ENCODE data around the gene GNG7.
"Not testable (repeated sequence)": the region's sequence is repeated elsewhere in the genome, so short reads cannot be mapped to it uniquely, and the experiment has no call there.

GNG7 gene

GRCh38 chr19:2569596-2570465 lies 132.7 kb downstream of the GNG7 start:
- no peak for DNase-seq

- no peak for DNase-seq
Measured at GRCh38 chr19:2567996-2568395, 134.5 kb downstream of the GNG7 start.

- no peak for DNase-seq
Measured at GRCh38 chr19:2567580-2567979, 134.9 kb downstream of the GNG7 start.

- not testable (repeated sequence) for DNase-seq
Measured at GRCh38 chr19:2563546-2563945, 138.9 kb downstream of the GNG7 start.

DNA sequence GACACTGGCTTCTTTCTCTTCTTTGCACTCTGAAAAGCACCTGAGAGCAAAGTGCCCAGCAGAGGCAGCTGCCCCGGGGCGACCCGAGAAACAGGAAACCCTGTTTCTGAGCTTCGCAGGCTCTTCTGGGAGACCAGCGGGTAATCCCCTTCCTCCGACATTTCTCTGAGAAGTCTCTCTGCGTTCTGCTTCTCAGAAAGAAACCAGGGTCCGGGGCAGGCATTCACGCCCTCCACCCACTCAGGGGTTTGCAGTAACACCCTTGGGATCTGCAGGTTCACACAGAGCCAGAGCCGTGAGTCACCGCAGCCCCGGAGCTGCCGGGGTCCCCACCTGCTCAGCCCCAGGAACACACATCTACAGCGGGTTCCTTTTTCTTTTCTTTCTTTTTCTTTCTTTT lies 140.6 kb downstream of the GNG7 start:
- no peak for DNase-seq

DNA sequence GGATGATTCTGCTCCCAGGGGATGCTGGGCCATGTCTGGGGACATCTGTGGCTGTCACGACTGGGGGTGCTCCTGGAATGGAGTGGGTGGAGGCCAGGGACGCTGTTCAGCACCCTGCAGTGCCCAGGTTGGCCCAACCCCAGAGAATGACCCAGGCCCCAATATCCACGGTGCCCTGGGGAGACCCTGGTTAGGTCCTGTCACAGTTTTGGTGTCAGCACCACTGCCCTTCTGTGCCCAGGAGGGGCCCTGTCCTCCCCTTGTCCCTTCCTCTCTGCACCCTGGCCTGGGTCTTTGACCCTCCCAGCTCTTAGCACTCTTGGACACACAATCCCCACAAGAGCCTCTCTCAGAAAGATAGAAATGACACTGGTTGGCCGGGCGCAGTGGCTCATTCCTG lies 141.3 kb downstream of the GNG7 start:
- DNase-seq: no peak

- no peak for DNase-seq
Measured at GRCh38 chr19:2560369-2560768, 142.1 kb downstream of the GNG7 start.

DNA sequence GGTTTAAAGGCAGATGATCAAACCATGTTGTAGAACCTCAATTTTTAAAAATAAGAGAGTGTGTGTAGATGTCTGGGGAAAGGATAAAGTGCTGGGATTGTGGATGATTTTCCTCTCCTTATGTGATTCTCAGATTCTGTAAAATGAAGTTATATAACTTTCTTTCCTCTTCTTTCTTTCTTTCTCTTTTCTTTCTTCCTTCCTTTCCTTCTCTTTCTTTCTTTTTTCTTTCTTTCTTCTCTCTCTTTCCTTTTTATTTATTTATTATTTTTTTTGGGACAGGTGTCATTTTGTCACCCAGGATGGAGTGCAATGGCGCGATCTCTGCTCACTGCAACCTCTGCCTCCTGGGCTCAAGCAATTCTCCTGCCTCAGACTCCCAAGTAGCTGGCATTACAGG lies 144.0 kb downstream of the GNG7 start:
- no peak for DNase-seq

- not testable (repeated sequence) for DNase-seq
Measured at GRCh38 chr19:2558131-2558530, 144.4 kb downstream of the GNG7 start.

- DNase-seq: no peak
Measured at GRCh38 chr19:2557093-2557440, 145.4 kb downstream of the GNG7 start.

GRCh38 chr19:2556221-2557092 lies 146.0 kb downstream of the GNG7 start:
- no peak for DNase-seq

DNA sequence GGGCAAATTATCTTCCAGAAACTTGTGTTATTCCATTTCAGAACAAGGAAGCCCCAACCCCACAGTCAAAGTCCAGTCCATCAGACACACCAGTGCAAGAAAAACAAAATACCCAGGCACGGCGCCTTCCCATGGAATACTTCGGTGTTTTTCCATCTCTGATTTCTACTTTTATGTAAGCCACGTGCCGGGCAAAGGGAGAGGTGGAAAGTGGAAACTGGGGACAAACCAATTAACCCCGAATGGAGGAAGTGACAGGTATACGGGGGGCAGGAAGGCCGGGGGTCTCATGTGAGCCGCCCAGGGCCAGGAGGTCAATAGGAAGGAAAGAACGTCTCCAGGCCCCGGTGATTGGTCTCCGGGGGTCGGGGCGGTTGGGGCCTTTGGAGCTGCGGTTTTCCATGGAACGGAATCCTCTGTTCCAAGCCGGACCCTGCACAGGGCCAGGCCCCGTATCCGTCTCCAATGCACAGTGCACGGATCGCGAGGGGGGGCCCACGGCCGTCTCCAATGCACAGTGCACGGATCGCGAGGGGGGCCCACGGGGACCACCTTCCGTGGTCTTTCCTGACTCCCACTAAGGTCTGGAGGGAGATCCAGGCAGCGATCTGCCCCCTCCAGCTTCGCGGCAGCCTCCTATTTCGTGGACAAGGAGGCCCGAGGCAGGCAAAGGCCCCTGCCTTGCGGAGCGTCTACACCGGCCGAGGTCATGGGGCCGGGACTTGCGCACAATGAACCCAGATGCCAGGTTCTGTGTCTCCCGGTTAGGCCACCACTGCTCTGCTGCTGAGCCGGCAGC lies 146.9 kb downstream of the GNG7 start:
- no peak for DNase-seq

GRCh38 chr19:2554856-2555255 lies 147.6 kb downstream of the GNG7 start:
- DNase-seq: no peak

DNA sequence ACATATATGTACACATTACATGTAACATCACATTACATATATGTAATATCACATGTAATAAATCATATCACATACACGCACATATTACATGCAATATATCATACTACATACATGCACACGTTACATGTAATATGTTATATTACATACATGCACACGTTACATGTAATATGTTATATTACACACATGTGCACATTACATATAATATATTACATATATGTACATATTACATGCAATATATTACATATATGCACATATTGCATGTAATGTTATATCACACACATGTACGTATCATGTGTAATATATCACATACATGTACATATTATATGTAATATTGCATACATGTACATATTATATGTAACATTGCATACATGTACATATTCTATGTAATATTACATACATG lies 149.0 kb downstream of the GNG7 start:
- no peak for DNase-seq

DNA sequence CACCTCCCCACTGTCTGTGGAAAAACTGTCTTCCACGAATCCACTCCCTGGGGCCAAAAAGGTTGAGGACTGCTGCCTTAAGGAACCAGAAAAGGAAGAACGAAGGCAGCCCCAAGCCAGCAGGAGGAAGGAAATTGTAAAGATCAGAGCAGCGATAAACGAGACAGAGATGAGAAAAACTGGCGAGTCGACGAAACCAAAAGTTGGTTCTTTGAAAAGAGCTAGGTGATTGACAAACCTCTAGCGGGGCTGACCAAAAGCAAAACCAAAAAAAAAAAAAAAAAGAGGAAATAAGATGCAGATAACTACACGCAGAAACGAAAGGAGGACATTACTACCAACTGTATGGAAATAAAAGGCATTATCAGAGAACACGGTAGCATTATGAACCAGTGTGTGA lies 149.6 kb downstream of the GNG7 start:
- DNase-seq: no peak

- no peak for DNase-seq
Measured at GRCh38 chr19:2551864-2552185, 150.7 kb downstream of the GNG7 start.

DNA sequence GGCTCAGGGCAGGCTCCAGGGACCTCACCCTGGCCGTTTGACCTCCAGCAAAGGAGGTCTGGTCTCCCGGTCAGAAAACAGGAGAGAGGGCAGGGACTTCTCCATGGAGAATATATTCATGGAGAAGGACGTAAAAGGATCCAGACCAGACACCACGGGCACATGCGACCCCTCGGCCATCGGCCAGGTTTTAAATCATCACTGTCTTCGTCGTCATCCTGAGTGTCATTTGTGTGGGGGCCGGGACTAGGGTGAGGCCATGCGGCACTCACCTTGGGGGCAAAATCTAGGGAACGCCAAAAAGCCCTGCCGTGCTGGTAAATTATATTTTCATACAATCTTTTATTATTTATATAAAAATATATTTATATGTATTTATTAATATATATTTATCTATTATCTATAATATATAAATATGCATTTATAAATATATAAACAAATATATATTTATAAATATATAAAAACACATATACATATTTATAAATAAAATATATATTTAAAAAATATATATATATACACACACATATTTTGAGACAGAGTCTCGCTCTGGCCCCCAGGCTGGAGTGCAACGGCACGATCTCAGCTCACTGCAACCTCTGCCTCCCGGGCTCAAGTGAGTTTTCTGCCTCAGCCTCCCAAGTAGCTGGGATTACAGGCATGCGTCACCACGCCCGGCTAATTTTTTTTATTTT lies 151.2 kb downstream of the GNG7 start:
- no peak for DNase-seq

DNA sequence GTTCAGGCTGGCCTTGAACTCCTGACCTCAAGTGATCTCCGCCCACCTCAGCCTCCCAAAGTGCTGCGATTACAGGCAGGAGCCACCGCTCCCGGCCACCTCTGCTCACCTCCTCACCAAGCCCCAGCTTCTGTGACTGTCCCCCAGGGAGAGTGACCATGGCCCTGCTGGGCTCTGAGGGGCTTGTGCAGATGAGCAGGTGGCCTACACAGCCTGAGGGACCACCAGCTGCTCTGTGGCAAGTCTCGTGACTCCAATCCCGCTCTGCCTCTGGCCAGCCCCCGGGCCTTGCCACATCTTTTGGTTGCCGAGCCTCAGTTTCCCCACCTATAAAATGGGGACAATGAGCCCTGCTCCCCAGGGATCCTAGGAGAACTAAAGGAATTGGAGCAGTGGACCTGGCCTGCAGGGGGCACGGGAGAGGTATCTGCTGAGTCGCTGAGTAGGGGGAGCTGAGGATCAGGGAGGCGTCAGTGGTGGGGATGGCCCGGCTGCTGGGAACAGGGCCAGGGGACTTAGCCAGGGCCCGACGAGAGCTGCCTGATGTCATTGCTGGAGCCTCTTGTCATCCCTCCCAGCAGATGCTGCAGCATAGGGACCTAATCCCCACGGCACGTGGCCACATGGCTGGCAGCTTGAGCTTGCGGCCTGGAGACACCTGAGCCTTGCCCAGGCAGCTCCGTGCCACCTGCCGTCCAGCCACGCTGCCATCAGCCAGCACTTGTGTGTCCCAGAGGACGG lies 151.9 kb downstream of the GNG7 start:
- peak; percentile 29 for DNase-seq

DNA sequence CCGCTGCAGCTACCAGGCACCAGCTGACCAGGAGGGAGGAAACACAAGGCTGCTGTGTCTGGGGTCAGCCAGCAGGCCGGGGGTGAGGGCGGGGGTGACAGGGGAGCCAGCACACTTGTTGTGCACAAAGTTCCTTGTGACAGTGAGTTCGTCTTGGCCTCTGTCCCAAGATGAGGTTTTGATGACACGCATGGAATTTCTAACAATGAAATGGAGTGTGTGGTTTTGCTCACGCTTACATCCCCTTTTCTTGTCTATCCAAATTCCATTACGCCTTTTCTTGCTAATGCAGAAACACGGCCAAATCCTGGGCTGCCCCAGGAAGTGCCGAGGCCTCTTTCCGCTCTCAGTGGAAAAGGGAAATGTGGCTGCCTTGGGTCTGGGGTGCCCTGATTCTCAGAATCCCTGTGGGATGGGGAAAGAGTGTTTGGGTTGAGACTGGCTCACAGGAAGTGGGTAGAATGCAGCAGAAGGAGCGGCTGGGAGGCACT lies 152.7 kb downstream of the GNG7 start:
- DNase-seq: no peak

DNA sequence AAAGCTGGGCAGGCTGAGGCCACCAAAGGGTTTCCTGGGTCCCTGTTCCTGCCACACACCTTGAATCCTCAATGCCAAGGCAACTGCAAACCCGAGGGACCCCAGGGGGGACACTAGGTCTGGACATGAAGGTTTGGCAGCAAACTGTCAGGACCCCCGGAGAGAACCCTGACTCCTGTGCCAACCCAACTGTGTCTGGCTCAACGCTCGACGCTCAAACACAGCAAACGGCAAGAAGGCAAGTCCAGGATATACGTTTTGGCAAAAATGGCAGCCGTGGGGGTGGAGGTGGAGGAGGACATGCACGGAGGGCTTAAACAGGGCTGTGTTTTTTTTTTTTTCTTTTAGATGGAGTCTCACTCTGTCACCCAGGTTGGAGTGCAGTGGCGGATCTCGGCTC lies 153.5 kb downstream of the GNG7 start:
- no peak for DNase-seq

GRCh38 chr19:2547721-2548120 lies 154.8 kb downstream of the GNG7 start:
- DNase-seq: no peak
